GM21619 (cell line): Measurements from ENCODE around the gene B3GAT1.

Experiments used
- ATAC-seq: cut with Tn5 transposase; IDR thresholded peaks from one replicate; pipeline ENCODE4 v1.9.1; 2021; ENCODE audit not compliant: unreplicated experiment

The B3GAT1 gene

GRCh38 chr11:134442246-134442645, 30.2 kb upstream of the B3GAT1 start:
- no peak for ATAC-seq

DNA sequence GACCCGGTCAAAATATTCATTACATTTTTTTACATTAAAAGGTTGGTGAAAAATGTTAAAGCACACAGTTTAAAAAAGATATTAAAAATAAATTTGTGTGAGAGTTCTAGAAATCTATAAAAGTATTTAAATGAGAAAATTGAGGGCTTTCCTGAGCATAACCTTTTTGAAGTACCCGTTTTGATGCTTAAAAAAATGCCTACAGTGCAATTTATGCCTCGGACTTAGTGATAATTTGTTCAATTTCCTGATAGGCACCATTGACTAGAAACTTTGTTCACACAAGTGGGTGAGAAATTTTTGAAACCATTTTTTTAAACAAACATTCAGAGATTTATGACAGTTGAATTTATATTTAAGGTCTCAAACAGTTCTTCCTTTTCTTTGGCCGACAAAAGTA, 29.7 kb upstream of the B3GAT1 start:
- ATAC-seq = no peak

DNA sequence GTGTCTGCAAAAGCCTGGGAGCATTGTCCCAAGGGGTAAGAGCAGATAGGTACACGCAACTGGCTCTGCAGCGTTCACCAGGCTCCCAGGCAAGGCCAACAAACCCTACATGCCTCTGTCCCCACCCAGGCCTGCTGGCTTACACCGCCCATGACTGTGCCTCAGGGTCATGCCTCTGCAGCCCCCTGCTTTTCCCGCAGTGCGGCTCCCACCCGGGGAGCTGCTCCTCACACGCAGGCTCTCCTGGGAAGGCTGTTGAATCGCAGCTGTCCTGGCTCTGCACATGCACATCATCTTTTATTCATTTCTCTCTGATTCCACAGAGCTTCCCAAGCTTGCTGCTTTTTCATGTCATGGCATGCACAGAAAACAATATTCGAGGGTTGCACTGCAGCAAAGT, 29.2 kb upstream of the B3GAT1 start:
- no peak for ATAC-seq

GRCh38 chr11:134440851-134441250, 28.8 kb upstream of the B3GAT1 start:
- ATAC-seq = no peak

GRCh38 chr11:134438542-134439537, 26.8 kb upstream of the B3GAT1 start:
- no peak for ATAC-seq

DNA sequence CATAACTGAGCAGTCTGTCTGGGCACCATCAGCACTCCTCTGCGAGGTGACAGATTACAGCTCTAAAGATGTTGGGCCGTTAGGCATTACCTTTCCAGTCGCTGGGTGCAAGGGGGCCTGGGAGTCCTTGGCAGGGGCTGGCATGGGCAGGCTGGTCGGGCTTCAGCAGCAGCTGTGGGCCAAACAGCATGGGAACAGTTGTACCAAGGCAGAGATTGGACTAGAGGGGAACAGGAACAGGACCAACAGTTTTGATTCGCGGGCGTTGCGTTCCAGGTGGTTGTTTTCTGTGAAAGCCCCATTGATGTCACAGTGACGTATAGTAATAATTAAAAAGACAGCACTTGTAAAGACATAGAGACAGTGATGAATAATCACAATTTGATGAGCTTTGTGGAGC, 25.8 kb upstream of the B3GAT1 start:
- no peak for ATAC-seq

DNA sequence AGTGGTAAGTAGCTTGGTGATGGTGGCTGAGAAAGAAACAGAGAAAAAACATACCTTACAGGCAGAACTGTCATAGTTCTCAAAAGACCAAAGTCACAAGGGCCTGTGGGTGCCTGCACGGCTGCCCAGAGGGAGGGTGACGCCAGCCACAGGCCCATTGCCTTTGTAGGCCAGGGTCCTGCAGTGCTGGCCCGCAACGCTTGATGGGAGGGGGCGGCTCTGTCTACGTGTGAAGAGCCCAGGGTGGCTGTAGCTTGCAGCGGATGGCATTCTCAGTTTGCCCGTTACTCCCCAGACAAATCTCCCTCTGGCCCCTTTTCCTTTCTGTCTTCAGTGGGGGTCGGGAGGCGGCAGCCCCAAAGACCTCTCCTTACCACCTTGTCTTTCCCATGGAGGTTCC, 24.7 kb upstream of the B3GAT1 start:
- no peak for ATAC-seq

DNA sequence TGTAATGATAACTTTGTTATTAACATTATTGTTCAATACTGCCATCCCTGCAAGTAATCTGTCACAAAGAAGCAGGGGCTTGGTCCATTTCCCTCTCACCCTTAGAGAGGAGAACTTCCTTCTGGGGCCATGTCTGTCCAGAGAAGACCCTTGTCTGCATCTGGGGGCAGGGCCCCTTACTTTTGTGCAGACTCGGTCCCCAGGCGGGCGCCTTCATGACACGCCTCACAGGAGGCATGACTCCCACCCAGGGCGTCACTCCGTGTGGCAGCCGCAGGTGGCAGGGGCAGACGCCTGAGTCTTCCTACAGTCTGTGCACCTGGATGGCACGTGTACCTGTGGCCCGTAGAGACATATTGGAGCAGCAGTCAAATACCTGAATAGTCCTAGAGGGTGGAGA, 21.8 kb upstream of the B3GAT1 start:
- no peak for ATAC-seq

GRCh38 chr11:134433251-134433650, 21.2 kb upstream of the B3GAT1 start:
- ATAC-seq = no peak

DNA sequence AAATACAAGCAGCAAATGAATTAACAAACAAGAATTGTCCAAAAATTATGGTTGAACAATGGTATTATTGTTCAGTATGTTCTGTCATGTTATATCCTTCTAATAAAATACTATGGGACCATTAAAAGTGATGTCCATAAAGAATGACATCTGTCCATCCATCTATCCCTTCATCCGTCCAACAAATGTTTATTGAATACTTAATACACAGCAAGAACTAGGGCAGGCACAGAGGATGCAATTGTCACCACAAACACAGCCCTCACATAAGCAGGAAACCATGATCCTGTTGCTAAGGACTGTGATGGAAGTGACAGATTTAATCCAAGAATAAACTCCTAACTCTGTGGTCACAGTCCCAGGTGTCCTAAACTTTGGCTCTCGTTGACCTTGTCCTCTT, 20.7 kb upstream of the B3GAT1 start:
- no peak for ATAC-seq

GRCh38 chr11:134429106-134429505, 17.1 kb upstream of the B3GAT1 start:
- ATAC-seq = no peak

DNA sequence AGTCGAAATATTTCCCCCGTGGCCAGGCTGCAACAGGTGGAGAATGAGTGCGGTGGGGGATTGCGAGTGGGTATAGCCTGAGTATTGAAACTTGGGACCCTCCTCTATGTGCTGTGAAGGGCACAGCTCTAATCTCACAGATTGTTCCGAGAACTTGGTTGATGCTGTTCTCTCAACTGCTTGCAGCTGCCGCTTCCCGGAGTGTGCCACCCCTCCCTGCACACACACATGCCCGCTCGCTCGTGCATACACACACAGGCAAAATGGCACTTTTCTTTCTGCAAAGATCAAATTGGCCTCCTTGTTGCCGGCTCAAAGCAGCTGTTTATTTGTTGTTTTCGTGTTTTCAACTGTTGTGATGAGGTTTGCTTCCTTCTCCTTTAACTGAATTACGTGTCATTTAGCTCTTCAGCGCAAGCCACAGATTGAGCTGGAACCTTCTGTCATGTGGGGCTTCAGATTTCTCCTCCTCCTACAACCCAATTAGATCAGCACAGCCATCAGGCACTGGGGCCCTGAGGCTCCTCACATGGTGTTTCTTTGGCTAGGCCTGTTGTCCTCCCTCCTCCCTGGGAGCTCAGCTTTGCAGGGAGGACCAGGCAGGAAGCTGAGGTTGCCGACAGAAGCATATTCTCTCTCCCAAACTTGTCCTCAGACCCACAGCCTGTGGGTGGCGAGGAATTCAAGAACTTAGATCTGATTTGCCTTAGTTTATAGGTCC, 13.9 kb upstream of the B3GAT1 start:
- ATAC-seq = no peak

DNA sequence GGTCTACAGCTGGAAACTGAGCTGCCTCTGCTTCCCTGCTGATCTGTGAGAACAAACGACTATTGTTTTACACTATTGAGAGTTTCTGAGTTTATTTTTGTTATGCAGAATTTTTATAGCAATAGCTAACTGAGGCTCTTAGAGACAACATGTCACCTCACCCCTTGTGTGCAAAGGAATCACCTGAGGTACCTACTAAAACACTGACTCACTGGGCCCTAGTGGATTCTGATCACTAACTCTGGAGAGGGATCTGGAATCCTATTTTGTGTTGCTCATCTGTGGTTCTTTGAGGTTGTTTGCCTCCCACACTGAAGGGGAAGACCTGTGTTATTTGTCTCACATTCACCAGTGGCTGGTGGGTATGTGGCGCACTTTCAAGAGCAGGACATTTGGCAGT, 13.4 kb upstream of the B3GAT1 start:
- ATAC-seq = no peak

DNA sequence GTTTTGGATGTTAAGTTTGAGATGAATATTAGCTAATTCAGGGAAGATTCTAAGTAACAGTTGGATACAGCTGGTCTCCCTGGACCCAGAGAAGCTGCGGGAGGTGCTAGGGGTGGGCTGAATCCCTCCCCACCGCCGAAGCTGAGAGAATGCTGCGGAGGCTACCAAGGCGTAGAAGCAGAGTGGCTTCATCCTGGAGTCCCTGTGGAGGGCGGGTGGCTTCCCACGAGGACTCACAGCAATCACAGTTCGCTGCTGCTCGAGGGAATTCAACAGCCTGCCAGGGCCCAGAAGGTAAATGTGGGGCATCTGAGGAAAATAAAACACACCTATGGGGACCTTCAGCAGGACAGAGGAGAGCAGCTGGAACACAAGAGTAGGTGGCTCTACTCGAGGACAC, 11.1 kb upstream of the B3GAT1 start:
- no peak for ATAC-seq

- ATAC-seq = no peak
Measured at GRCh38 chr11:134417871-134418840, 6.1 kb upstream of the B3GAT1 start.

DNA sequence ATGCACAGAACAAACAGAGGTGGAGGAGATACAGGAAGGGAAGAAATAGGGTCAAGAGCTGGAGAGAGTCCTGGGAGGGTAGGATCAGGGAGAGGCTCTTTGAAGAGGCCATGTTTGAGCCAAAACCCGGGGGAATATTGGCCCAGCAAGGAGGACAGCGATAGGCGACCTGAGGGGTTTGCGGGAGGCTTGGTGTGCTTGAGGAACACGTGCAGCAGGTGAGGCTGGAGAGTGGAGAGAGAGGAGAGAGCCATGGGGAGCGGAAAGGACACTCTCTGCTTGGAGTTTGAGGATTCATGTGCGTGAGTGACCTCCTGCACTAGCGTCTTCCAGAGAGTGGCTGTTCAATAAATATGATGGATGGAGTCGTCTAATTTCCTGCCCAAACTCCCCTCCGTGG, 4.7 kb upstream of the B3GAT1 start:
- no peak for ATAC-seq

DNA sequence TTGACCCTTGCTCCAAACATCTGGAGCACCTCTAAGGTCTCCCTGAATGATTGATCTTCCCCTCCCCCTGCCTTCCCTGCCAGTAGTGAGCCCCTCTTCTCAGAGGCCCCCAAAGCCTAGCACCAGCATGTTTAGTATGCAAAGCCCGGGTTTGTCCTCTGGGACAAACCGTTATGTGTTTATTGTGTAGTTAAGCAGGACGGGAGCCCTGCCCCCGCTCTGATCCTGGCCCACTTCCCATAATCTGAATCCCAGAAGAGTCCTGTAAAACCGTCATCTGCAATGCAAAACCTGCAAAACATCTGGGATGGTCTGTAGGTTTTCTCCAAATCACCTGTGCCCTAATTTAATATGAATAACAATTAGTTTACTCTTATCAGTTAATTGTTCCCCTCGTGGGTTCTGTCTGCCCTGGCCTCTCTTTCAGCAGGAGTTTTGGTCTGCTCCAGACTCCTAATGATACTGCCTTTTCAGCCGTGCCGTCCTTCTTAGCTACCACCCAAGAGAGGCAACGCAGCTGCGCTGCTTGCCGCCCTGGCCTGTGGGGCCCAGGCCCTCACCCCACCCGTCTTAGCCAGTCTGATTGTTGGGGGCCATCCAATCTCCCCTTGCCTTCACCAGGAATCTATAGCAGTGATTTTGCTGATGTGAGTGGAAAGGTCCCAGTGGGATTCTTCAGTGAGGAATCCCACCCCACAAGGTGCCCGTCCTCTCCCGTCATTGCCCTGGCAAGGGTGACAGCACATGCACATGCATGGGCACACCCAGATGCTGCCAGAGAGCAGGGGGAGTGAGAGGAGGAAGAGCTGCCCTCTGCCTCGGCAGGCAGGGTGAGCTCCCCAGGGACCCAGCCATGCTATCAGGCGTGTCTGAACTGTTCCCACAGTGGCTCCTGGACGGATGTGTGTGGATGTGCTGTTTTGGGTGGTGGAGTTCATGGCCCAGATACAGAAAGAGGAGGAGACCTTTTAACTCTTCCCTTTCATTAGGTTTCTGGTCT, 3.0 kb upstream of the B3GAT1 start:
- no peak for ATAC-seq

GRCh38 chr11:134413826-134414731, 2.0 kb upstream of the B3GAT1 start:
- ATAC-seq = no peak
